Lower leg skin (tissue), 4 donors: ENCODE measurements around the gene MTUS2. TPM values are rescaled to one million over a fixed set of nuclear protein-coding genes. Genes with fewer than 3 reads are reported as not detected.

ENCODE experiments used
- DNase-seq, 2 donors: peaks; one replicate each; pipeline ENCODE4 v3.0.0-alpha.2; 2019; ENCODE audit warnings: low spot score in 2 of 2
- H3K4me3 ChIP-seq: fragments of 200-600 bp; sonication (generic); 2 replicates; pipeline ENCODE4 v1.5.1; 2017; ENCODE audit warnings: mild to moderate bottlenecking, low read depth; ENCODE audit not compliant: poor library complexity, severe bottlenecking
- POLR2A ChIP-seq, 2 donors: fragments of 450-650 bp; IDR thresholded peaks; one replicate each; pipeline ENCODE4 v1.6.1; 2016 to 2017; ENCODE audit warnings: antibody characterized with exemption in 2 of 2, mild to moderate bottlenecking in 1 of 2, moderate library complexity in 1 of 2
- WGBS, 2 donors: methylation state at CpG; one replicate each; pipeline ENCODE4 v1.1.5; 2018; 5-methylcytosine and 5-hydroxymethylcytosine counted together
- intact Hi-C: fragments of 100-400 bp; cut with DNase I; formaldehyde crosslinking; loops from one replicate; pipeline ENCODE4 v1.15.0; 2023; ENCODE audit warnings: low total_unique reads
- total RNA-seq, 4 donors: library from RNA; depleted of rRNA; stranded (reverse); fragments of >200 nt; gene quantifications; one replicate each; pipeline ENCODE4 v1.1.0, GENCODE V29; 2016
- TF ChIP-seq, protein P1 (sequence below), 3 donors: fragments of 450-650 bp; IDR thresholded peaks; one replicate each; pipeline ENCODE4 v1.5.1; 2016; ENCODE audit warnings: antibody characterized with exemption in 3 of 3, mild to moderate bottlenecking in 3 of 3, moderate library complexity in 2 of 3

The MTUS2 gene
- total RNA-seq, 4 donors from 2014 or later, result 0.13 to 1.9 TPM; not detected in 2

- no peak for DNase-seq
- TF ChIP-seq, protein P1, sequence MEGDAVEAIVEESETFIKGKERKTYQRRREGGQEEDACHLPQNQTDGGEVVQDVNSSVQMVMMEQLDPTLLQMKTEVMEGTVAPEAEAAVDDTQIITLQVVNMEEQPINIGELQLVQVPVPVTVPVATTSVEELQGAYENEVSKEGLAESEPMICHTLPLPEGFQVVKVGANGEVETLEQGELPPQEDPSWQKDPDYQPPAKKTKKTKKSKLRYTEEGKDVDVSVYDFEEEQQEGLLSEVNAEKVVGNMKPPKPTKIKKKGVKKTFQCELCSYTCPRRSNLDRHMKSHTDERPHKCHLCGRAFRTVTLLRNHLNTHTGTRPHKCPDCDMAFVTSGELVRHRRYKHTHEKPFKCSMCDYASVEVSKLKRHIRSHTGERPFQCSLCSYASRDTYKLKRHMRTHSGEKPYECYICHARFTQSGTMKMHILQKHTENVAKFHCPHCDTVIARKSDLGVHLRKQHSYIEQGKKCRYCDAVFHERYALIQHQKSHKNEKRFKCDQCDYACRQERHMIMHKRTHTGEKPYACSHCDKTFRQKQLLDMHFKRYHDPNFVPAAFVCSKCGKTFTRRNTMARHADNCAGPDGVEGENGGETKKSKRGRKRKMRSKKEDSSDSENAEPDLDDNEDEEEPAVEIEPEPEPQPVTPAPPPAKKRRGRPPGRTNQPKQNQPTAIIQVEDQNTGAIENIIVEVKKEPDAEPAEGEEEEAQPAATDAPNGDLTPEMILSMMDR (IDR thresholded peaks at IDR 0.05), result no peak
- TF ChIP-seq POLR2A (IDR thresholded peaks at IDR 0.05), result no peak
- intact Hi-C loops, result no loop called here
- no peak overlapping the region for H3K4me3 ChIP-seq
- WGBS, 2 donors, result 93 to 94% methylated on average over 2 of the region's 2 CpGs
Observed at GRCh38 chr13:29136341-29136740, 316.2 kb downstream of the MTUS2 start.

DNA sequence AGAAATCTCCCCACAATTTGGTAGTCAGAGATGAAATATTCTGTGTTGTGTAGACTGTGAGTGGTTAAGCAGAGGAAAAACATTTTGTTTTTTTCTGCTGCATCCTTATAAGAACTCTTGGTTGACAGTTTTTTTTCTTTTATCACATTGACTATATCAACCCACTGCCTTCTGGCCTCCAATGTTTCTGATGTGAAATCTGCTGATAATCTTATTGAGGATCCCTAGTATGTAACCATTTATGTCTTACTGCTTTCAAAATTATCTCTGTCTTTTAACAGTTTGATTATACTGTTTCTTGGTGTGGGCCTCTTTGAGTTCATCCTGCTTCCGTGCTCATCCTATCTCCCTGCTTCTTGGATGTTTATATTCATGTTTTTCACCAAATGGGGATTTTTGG is 316.9 kb downstream of the MTUS2 start:
- H3K4me3 ChIP-seq, result no peak overlapping the region
- WGBS, 2 donors, result 79 to 81% methylated on average over 1 of the region's 1 CpG
- no peak for TF ChIP-seq POLR2A (IDR thresholded peaks at IDR 0.05)
- TF ChIP-seq, protein P1 (IDR thresholded peaks at IDR 0.05), result no peak
- DNase-seq, result no peak
- intact Hi-C loops, result no loop called here

DNA sequence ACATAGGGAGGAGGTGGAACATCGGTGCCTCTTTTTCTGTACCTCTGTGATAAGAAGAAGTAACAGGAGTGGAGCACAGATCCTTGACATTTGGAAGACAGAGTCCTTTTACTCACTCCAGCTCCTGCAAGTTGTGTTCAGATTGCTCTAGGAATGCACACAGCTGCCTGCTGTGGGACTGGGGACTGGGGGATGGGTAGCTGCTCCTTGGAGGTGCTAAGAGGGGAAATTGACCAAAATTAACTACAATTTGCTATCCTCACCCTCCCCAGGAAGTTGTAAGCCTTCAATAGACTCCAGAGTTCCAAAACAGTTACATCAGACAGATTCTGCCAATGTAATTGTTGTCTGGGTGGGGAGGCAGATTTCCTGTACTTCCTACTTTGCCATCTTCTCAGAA is 317.9 kb downstream of the MTUS2 start:
- DNase-seq, result no peak
- H3K4me3 ChIP-seq, result no peak overlapping the region
- intact Hi-C loops, result no loop called here
- no peak for TF ChIP-seq POLR2A (IDR thresholded peaks at IDR 0.05)
- TF ChIP-seq, protein P1 (IDR thresholded peaks at IDR 0.05), result no peak
- WGBS, 2 donors, result 87 to 91% methylated on average over 1 of the region's 1 CpG

DNA sequence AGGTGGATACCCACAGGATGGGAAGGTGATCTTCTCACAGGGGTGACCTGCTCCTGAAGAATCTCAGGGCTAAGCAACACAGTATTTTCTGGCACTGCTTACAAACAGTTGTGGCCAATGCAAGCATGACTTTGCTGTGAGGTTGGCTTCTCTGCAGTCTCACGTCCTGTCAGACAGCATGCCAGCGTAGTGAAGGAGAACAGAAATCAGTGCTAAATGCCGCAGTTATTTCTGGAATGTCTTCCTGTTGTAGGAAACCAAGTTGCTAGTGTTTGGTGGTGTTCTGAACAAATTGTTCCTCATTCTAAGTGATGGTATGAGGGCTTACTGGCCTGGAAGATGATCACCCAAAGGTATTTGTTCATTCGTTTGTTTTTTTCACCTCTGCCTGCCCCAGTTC is 320.1 kb downstream of the MTUS2 start:
- 24 to 31% methylated on average over 4 of the region's 4 CpGs for WGBS, 2 donors
- intact Hi-C loops, result no loop called here
- H3K4me3 ChIP-seq, result no peak overlapping the region
- TF ChIP-seq POLR2A (IDR thresholded peaks at IDR 0.05), result no peak
- TF ChIP-seq, protein P1 (IDR thresholded peaks at IDR 0.05), result no peak
- DNase-seq, result no peak

DNA sequence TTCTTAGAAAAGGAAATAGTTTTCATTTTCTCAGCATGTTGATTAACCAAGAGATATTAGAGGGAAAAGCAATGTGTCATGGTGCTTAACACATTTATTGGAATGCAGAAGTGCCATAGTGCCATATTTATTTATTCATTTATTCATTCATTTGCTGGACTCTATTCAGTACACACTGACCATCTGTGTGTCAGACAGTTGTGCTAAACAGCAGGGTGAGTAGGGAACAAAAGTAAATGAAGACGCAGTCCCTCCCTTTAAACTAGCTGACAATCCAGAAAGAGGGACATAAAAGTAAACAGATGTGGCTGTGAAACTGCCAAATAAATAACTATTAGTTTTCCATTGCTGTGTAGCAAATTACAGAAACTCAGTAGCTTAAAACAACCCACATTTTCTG is 323.7 kb downstream of the MTUS2 start:
- intact Hi-C loops, result no loop called here
- no peak for TF ChIP-seq POLR2A (IDR thresholded peaks at IDR 0.05)
- TF ChIP-seq, protein P1 (IDR thresholded peaks at IDR 0.05), result no peak
- no peak overlapping the region for H3K4me3 ChIP-seq
- DNase-seq, result no peak
- WGBS, 2 donors, result 49 to 55% methylated on average over 1 of the region's 1 CpG

DNA sequence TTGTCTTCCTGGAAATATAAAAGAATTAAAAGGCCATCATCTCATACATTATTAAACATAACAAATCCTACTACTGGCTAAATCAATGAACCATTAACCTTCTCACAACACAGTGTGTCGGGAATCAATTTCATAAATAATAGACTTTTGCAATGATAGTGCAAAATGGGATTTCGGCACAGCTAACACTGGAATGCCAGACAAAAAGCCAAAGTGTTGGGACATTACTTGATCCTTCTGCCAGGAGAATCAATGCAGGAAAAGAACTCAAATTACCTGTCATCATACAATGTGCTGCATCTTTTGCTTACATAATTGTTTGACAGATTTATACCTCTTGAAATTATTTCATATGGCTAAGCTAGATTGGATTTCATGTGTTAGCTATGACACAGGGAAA is 334.3 kb downstream of the MTUS2 start:
- TF ChIP-seq, protein P1 (IDR thresholded peaks at IDR 0.05), result no peak
- TF ChIP-seq POLR2A (IDR thresholded peaks at IDR 0.05), result no peak
- intact Hi-C loops, result no loop called here
- DNase-seq, result no peak
- no peak overlapping the region for H3K4me3 ChIP-seq
- 74 to 75% methylated on average over 2 of the region's 2 CpGs for WGBS, 2 donors
